IPS-NIHi11 (cell line): Measurements from ENCODE around the gene STK33.
A peak's percentile ranks its signal among the peaks of the same experiment; 100 is the strongest.

Experiments used
- DNase-seq: peaks from one replicate; pipeline ENCODE4 v3.0.0; 2012; ENCODE audit warnings: mixed read lengths, low spot score

The STK33 gene

DNA sequence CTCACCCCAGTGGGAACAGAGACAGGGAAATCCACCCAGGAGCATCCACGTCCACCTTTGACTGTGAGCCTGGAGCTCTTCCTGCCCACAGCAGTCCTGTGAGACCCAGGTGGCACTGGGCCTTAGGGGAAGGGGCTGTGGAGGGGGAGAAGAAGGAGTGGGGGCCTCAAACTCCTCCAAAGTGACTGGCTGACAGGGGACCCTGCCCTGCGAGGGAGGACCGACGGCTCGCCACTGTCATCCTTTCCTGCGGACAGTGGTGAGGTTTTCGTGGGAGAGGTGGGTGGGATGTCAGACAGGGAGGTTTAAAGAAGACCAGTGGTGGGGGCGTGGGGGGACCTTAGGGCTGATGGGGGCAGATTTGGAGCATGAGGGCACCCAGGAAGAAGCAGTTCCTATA, 237.8 kb downstream of the STK33 start:
- no peak for DNase-seq

DNA sequence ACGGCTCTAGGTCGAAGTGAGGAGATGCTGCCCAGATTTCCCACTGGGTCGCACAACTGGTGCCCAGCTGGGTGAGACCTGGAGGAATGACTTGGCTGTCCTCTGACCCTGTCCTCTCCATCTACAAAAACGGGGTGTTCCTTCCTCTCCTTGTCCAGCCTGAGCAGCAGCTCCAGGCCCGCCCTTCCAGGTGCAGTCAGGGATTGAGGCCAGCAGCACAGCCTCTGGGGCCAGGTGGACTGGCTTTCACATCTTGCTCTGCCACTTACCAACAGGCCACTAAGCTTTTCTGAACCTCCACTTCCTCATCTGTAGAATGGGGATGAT, 238.6 kb downstream of the STK33 start:
- no peak for DNase-seq

GRCh38 chr11:8354622-8355415, 239.2 kb downstream of the STK33 start:
- peak; percentile 46 for DNase-seq

DNA sequence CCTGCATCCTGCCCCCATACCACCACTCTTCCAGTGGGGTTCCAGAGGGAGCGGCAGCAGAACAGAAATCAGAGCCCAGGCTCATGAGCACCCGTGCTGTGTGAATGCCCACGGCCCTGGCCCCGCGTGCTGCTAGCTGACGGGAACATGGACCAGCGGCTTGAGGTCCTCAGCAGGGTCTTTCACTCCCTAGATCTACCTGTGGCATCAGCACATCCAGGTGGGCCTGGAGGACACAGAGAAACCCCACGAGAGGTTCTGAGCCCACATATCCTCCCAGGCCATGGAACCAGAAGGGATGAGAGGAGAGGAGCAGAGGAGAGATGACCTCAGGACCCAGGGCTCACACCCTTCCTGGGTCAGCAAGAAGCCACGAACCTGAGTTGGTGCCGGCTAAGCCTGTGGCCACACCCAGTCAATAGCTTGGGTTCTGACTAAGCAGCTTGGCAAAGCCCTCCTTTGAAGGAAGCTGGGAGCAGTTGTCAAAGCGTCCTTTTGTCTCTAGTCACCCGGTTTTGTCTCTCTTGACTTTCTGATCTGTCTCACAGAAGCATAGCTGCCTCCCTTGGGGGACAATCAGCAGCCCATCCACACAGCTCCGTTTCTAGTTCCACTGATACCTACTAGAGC, 241.0 kb downstream of the STK33 start:
- no peak for DNase-seq

DNA sequence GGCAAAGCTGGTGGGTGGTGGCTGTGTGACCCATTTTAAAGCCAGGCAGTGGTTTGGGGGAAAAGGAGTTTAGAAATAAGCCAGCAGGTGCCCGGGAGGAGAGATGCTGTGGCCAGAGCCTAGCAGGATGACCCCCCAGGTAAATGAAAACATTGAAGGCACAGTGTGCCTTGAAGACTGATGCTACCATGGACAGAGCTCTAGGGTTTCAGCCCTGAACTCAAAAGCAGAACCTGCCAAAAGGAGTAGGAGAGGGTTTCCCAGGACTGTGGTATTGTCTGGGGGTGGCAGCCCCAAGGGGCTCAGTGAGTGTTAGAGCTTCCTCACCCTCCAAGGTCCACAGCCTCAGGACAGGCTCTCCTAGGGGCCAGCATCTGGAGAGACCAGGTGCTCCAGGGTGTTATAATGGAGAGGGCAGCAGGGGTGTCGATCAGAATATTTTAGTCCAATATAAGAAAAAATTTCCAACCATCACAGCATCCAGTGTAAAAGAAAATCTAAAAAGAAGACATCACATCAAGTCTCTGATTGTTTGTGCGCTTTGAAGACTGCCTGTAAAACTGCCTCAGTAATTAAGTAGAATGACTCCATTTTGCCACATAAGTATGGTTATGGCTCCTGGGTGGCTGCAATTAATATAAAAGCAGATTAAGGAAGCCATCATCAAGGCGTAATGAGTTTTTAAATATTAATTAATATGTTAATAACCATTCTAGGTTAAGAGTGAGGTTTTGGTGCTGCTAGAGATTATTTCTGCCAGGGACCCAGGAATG, 241.7 kb downstream of the STK33 start:
- peak; percentile 54 for DNase-seq

DNA sequence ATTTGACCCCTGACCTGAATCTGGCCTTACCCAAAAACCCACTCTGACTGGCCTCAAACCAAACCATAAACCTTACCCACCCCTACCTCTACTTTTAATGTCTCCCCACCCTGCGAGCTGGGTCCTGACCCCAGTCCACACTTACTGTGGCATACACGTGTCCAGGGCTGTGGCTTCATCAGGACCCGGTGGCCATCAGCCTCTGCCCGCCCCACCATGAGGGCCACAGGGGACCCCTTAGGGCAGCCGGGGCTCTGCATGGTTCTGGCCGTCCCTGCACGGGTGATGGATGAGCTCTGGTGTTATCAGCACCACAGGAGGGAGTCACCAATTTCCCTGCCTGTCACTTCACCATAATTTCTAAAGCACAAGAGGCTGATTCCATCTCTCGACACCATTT, 242.8 kb downstream of the STK33 start:
- no peak for DNase-seq

DNA sequence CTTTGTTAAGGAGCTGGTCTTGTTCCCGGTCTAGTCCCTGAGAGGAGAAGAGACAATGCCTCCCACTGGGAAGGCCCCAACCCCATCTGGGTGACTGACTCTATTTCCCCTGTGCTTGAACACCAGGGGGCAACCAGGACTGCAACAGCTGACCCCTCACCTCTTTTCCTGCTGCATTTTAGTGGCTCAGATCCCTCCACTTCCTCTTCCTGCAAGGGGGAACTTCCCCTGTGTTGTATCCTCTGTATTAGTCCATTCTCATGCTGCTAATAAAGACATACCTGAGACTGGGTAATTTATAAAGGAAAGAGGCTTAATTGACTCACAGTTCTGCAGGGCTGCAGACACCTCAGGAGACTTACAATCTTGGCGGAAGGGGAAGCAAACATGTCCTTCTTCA, 246.1 kb downstream of the STK33 start:
- no peak for DNase-seq

DNA sequence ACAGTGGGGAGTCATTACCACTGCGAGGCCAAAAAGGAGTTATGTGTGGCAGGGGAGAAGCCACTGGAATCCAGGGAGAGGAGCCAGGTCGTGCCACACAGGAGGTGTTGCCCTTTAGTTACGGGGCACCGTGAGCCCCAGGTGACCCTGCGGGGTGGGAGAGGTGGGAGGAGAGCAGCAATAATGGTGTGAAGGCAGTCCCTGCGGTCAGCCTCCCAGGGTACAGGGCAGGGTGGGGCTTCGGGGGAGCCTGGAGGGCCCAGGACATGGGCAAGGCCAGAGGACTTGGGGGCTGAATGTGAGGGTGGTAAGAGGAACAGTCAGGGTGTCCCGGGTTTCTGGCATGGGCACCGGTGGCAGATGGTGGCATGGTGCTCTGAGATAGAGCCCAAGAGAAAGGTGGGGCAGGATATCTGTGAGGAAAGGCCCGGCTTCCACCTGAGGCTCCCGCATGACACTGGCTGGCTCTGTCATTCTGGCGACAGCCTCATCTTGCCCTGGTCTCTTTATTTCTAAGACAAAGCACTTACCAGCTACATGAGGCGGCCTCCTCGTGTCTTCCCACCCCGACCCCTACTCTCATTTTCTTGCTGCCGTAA, 247.8 kb downstream of the STK33 start:
- DNase-seq: no peak

- no peak for DNase-seq
Observed at GRCh38 chr11:8345179-8345578, 248.8 kb downstream of the STK33 start.

GRCh38 chr11:8344346-8344745, 249.7 kb downstream of the STK33 start:
- no peak for DNase-seq

GRCh38 chr11:8342821-8343681, 251.0 kb downstream of the STK33 start:
- DNase-seq: no peak

GRCh38 chr11:8341996-8342395, 252.0 kb downstream of the STK33 start:
- DNase-seq: no peak
